Posterior cingulate gyrus (tissue), 11 donors: ENCODE data around the gene MARCHF7.
A peak's percentile ranks its signal among the peaks of the same experiment; 100 is the strongest.

Experiments used
- DNase-seq, 10 donors: peaks; one replicate each; pipeline versions ENCODE4 v3.0.0 to v3.0.0-alpha.2; 2020 to 2021; ENCODE audit warnings: mixed read lengths in 3 of 10
- intact Hi-C: fragments of 100-400 bp; cut with DNase I; formaldehyde crosslinking; loops from one replicate; pipeline ENCODE4 v1.15.1; 2023

MARCHF7 gene

GRCh38 chr2:159758239-159758638, 45.9 kb downstream of the MARCHF7 start:
- intact Hi-C loops: no loop called here

GRCh38 chr2:159758686-159759085, 46.4 kb downstream of the MARCHF7 start:
- intact Hi-C loops: no loop called here
- no peak for DNase-seq

More at GRCh38 chr2:159758239-159758638, 45.9 kb downstream of the MARCHF7 start:
- DNase-seq: no peak

GRCh38 chr2:159759577-159759976, 47.3 kb downstream of the MARCHF7 start:
- no peak for DNase-seq
- intact Hi-C loops: no loop called here

GRCh38 chr2:159760326-159760725, 48.0 kb downstream of the MARCHF7 start:
- intact Hi-C loops: no loop called here

GRCh38 chr2:159762075-159762474, 49.8 kb downstream of the MARCHF7 start:
- peak in 2 of 10 donors; percentile 22 to 37 for DNase-seq
- intact Hi-C loops: no loop called here

More at GRCh38 chr2:159760326-159760725, 48.0 kb downstream of the MARCHF7 start:
- DNase-seq: no peak
